Mammary epithelial cell (primary cell): Measurements from ENCODE around the gene CORO1A.

Experiments used
- EZH2 ChIP-seq: IDR thresholded peaks from 2 replicates; pipeline ENCODE4 v1.6.1; 2012; ENCODE audit warnings: low read length, inconsistent platforms, borderline replicate concordance
- TF ChIP-seq, protein P1 (sequence below), 2 donors: IDR thresholded peaks in 1 of 2; conservative IDR thresholded peaks in 1 of 2; 2 replicates each; pipeline ENCODE4 v1.5.1; 2011 to 2012; ENCODE audit warnings: inconsistent platforms in 2 of 2, low read length in 2 of 2, mild to moderate bottlenecking in 2 of 2, control low read depth in 1 of 2, low read depth in 1 of 2; ENCODE audit not compliant: insufficient read depth in 1 of 2; ENCODE audit errors: extremely low read depth in 1 of 2

DNA sequence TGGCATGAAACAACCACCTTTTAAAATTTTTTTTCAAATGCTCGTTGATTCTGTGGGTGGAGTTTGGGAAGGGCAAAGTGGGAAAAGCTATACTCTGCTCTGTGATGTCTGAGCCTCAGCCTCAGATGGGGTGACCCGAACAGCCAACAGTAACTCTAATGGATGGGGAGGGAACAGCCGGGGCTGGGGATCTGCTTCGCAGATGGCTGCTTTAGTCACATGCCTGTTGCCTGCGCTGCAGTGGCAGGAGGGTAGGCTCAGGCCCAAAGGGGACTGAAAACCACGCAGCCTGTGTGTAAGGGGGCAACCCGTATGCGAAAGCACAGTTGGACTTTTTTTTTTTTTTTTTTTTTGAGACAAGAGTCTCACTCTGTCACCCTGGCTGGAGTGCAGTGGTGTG is 45.5 kb upstream of the CORO1A start:
- TF ChIP-seq, protein P1, sequence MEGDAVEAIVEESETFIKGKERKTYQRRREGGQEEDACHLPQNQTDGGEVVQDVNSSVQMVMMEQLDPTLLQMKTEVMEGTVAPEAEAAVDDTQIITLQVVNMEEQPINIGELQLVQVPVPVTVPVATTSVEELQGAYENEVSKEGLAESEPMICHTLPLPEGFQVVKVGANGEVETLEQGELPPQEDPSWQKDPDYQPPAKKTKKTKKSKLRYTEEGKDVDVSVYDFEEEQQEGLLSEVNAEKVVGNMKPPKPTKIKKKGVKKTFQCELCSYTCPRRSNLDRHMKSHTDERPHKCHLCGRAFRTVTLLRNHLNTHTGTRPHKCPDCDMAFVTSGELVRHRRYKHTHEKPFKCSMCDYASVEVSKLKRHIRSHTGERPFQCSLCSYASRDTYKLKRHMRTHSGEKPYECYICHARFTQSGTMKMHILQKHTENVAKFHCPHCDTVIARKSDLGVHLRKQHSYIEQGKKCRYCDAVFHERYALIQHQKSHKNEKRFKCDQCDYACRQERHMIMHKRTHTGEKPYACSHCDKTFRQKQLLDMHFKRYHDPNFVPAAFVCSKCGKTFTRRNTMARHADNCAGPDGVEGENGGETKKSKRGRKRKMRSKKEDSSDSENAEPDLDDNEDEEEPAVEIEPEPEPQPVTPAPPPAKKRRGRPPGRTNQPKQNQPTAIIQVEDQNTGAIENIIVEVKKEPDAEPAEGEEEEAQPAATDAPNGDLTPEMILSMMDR (conservative IDR thresholded peaks at IDR 0.05 in 1 of 2, IDR thresholded peaks at IDR 0.05 in 1 of 2; ENCODE audit: extremely low read depth in 1 of 2, insufficient read depth in 1 of 2, low read depth in 1 of 2, low read length in 2 of 2), result no peak
- no peak for TF ChIP-seq EZH2
